ENCODE data around the gene ITPKA.

The ITPKA gene

GRCh38 chr15:41511899-41512369, 18.3 kb downstream of the ITPKA start:
- no peak for DNase-seq

GRCh38 chr15:41512512-41512939, 18.9 kb downstream of the ITPKA start:
- DNase-seq: no peak

- no peak for DNase-seq
Measured at GRCh38 chr15:41512940-41513505, 19.3 kb downstream of the ITPKA start.

- DNase-seq: no peak
Measured at GRCh38 chr15:41513506-41514227, 20.0 kb downstream of the ITPKA start, which contains the start of gene LTK. TSS of gene LTK (minus strand) at chr15:41513827. CDS start at chr15:41513709, 118 bp downstream.

GRCh38 chr15:41517895-41518449, 24.3 kb downstream of the ITPKA start:
- DNase-seq: no peak

GRCh38 chr15:41520636-41521035, 27.0 kb downstream of the ITPKA start:
- no peak for DNase-seq

- DNase-seq: no peak
Measured at GRCh38 chr15:41521614-41522013, 27.9 kb downstream of the ITPKA start.

- DNase-seq: no peak
Measured at GRCh38 chr15:41523097-41523496, 29.4 kb downstream of the ITPKA start.

- DNase-seq: no peak
Measured at GRCh38 chr15:41530363-41530956, 36.8 kb downstream of the ITPKA start.

GRCh38 chr15:41535544-41535943, 41.9 kb downstream of the ITPKA start:
- no peak for DNase-seq

GRCh38 chr15:41536866-41537265, 43.2 kb downstream of the ITPKA start:
- no peak for DNase-seq

GRCh38 chr15:41543521-41543870, 49.8 kb downstream of the ITPKA start:
- no peak for DNase-seq

- no peak for DNase-seq
Measured at GRCh38 chr15:41544650-41545015, 51.0 kb downstream of the ITPKA start.

- no peak for DNase-seq
Measured at GRCh38 chr15:41545218-41545617, 51.5 kb downstream of the ITPKA start.

GRCh38 chr15:41546851-41547786, 53.4 kb downstream of the ITPKA start:
- no peak for DNase-seq

- no peak for DNase-seq
Measured at GRCh38 chr15:41550066-41550775, 56.5 kb downstream of the ITPKA start.

Data from right forelimb (tissue), 1 donor.